GM23248 (cell line): ENCODE results near the gene ARHGDIA. TPM values are rescaled to one million over a fixed set of nuclear protein-coding genes. Genes with fewer than 3 reads are reported as not detected.

ENCODE experiments used
- DNase-seq: peaks from one replicate; pipeline ENCODE4 v3.0.0-alpha.2; 2015
- H2AFZ ChIP-seq: fragments of 200-600 bp; sonication (generic); 2 replicates; pipeline ENCODE4 v1.6.1; 2016; ENCODE audit warnings: antibody characterized with exemption
- H3F3A ChIP-seq: fragments of 200-600 bp; sonication (generic); 2 replicates; pipeline ENCODE4 v1.6.1; 2016; ENCODE audit warnings: mild to moderate bottlenecking, antibody characterized with exemption, mixed run types; ENCODE audit not compliant: insufficient read depth
- H3K27ac ChIP-seq: fragments of 200-600 bp; sonication (generic); 2 replicates; pipeline ENCODE4 v1.5.1; 2016; ENCODE audit warnings: mild to moderate bottlenecking
- H3K27me3 ChIP-seq: fragments of 200-600 bp; sonication (generic); replicated peaks from 2 replicates; pipeline ENCODE4 v1.6.1; 2016; ENCODE audit warnings: mild to moderate bottlenecking; ENCODE audit not compliant: insufficient read depth
- H3K36me3 ChIP-seq: fragments of 200-600 bp; sonication (generic); 2 replicates; pipeline ENCODE4 v1.6.1; 2016; ENCODE audit warnings: low read depth, mild to moderate bottlenecking
- H3K4me1 ChIP-seq: fragments of 200-600 bp; sonication (generic); 2 replicates; pipeline ENCODE4 v1.6.1; 2016; ENCODE audit warnings: mild to moderate bottlenecking; ENCODE audit not compliant: insufficient read depth
- H3K4me2 ChIP-seq: fragments of 200-600 bp; sonication (generic); one replicate; pipeline ENCODE4 v1.6.1; 2016; ENCODE audit warnings: mild to moderate bottlenecking; ENCODE audit not compliant: unreplicated experiment
- H3K4me3 ChIP-seq: fragments of 200-600 bp; sonication (generic); 2 replicates; pipeline ENCODE4 v1.5.1; 2016; ENCODE audit warnings: mild to moderate bottlenecking
- H3K79me2 ChIP-seq: fragments of 200-600 bp; sonication (generic); 2 replicates; pipeline ENCODE4 v1.6.1; 2016; ENCODE audit warnings: mild to moderate bottlenecking; ENCODE audit not compliant: insufficient read depth
- H3K9ac ChIP-seq: fragments of 200-600 bp; sonication (generic); 2 replicates; pipeline ENCODE4 v1.6.1; 2016; ENCODE audit warnings: mild to moderate bottlenecking
- H3K9me2 ChIP-seq: fragments of 200-600 bp; sonication (generic); 2 replicates; pipeline ENCODE4 v1.6.1; 2016; ENCODE audit warnings: mixed run types, mild to moderate bottlenecking, moderate library complexity; ENCODE audit not compliant: insufficient read depth
- H3K9me3 ChIP-seq: fragments of 200-600 bp; sonication (generic); one replicate; pipeline ENCODE4 v1.6.1; 2017; ENCODE audit warnings: low read depth
- H4K20me1 ChIP-seq: fragments of 200-600 bp; sonication (generic); 2 replicates; pipeline ENCODE4 v1.6.0; 2016; ENCODE audit not compliant: insufficient read depth
- EZH2 ChIP-seq: fragments of 200-600 bp; sonication (generic); IDR thresholded peaks from 2 replicates; pipeline ENCODE4 v1.6.1; 2018; ENCODE audit warnings: antibody characterized with exemption, mild to moderate bottlenecking; ENCODE audit not compliant: insufficient read depth, poor library complexity, severe bottlenecking
- EZH2phosphoT487 ChIP-seq: fragments of 200-600 bp; sonication (generic); IDR thresholded peaks from 2 replicates; pipeline ENCODE4 v1.6.1; 2018; ENCODE audit warnings: antibody characterized with exemption, moderate library complexity, mild to moderate bottlenecking, low read depth; ENCODE audit not compliant: insufficient read depth
- WGBS, 2 experiments: methylation state at CpG; one replicate each; pipeline ENCODE4 v1.1.6; 2015 to 2017; ENCODE audit warnings: low lambda C conversion rate in 2 of 2, low coverage in 1 of 2; ENCODE audit errors: missing lambda C conversion rate in 2 of 2; 5-methylcytosine and 5-hydroxymethylcytosine counted together
- in situ Hi-C: fragments of 300-500 bp; cut with MboI; formaldehyde crosslinking; loops from 2 replicates; pipeline ENCODE4 v1.15.0; 2020
- polyA plus RNA-seq: library from polyadenylated mRNA; unstranded; fragments of >200 nt; fragmentation: Nextera tagmentation; extraction: Ambion mirVana; gene quantifications from 2 replicates; pipeline ENCODE4 v1.2.1, GENCODE V29; 2016
- total RNA-seq: library from RNA; depleted of rRNA; stranded (reverse); fragments of >200 nt; shearing (Covaris generic); gene quantifications from 2 replicates; pipeline ENCODE4 v1.2.3, GENCODE V29; 2014

Gene ARHGDIA
- total and polyA plus RNA-seq, 2 experiments from 2014 or later = 208 to 310 TPM

GRCh38 chr17:81832608-81833159 lies 38.5 kb downstream of the ARHGDIA start:
- TF ChIP-seq EZH2phosphoT487 = no peak
- TF ChIP-seq EZH2 = no peak
- WGBS, 2 experiments = 1 to 3% methylated on average over 35 to 37 of the region's 65 CpGs
- H3K79me2 ChIP-seq = peaks cover 45% of the 10 kb centered on the region
- no peaks in the 10 kb centered on the region for H3K36me3 ChIP-seq
- H2AFZ ChIP-seq = peak overlapping the region; percentile 60
- peak; percentile 75 for DNase-seq
- no peaks in the 10 kb centered on the region for H3K9me2 ChIP-seq
- no peaks in the 10 kb centered on the region for H4K20me1 ChIP-seq
- H3K27ac ChIP-seq = peak overlapping the region; percentile 91
- H3K9ac ChIP-seq = peak overlapping the region; percentile 90
- peaks cover 7% of the 10 kb centered on the region for H3K4me1 ChIP-seq
- H3K9me3 ChIP-seq = no peaks in the 10 kb centered on the region
- peak overlapping the region; percentile 86 for H3K4me2 ChIP-seq
- peak overlapping the region; percentile 79 for H3K4me3 ChIP-seq
- no peaks in the 10 kb centered on the region for H3K27me3 ChIP-seq
- H3F3A ChIP-seq = peaks cover 5% of the 10 kb centered on the region; the same call in 1 of the 2 replicates
- in situ Hi-C loops = no loop called here

GRCh38 chr17:81831957-81832607 lies 39.1 kb downstream of the ARHGDIA start:
- 8% methylated on average over 16 to 18 of the region's 18 CpGs for WGBS, 2 experiments
- peaks cover 7% of the 10 kb centered on the region for H3K4me1 ChIP-seq
- H2AFZ ChIP-seq = peak overlapping the region; percentile 60
- in situ Hi-C loops = no loop called here
- no peaks in the 10 kb centered on the region for H3K9me3 ChIP-seq
- peaks cover 51% of the 10 kb centered on the region for H3K79me2 ChIP-seq
- H3K9ac ChIP-seq = peak overlapping the region; percentile 90
- TF ChIP-seq EZH2phosphoT487 = no peak
- peak overlapping the region; percentile 79 for H3K4me3 ChIP-seq
- peak overlapping the region; percentile 91 for H3K27ac ChIP-seq
- no peaks in the 10 kb centered on the region for H3K27me3 ChIP-seq
- no peaks in the 10 kb centered on the region for H3K9me2 ChIP-seq
- peak; percentile 89 for DNase-seq
- no peaks in the 10 kb centered on the region for H3K36me3 ChIP-seq
- H3F3A ChIP-seq = peaks cover 5% of the 10 kb centered on the region; the same call in 1 of the 2 replicates
- no peaks in the 10 kb centered on the region for H4K20me1 ChIP-seq
- H3K4me2 ChIP-seq = peak overlapping the region; percentile 86

DNA sequence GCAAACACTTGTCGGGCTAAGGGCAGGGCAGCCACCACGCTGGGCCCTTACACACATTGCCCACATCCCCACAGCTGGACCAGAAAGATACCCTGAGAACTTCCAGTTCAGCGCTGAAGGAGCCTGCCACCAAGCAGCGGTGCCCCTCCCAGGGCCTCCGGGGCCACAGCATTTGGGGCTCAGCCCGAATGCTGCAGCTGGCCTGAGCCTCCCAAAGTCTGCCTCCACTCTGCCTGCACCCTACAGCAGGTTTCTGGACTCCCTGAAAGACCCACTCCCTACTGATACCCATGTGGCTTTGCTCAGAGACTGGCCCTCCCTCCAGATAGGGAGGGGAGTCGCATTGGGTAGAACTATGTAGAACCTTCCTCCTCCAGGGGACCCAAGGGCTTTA lies 39.6 kb downstream of the ARHGDIA start:
- no peak for DNase-seq
- WGBS, 2 experiments = 46 to 60% methylated on average over 7 of the region's 7 CpGs
- in situ Hi-C loops = no loop called here
- Histone ChIP-seq H3K79me2 (peaks cover 51% of the 10 kb centered on the region), H3K9me3 (no peaks in the 10 kb centered on the region), H3K4me3 (peak overlapping the region; percentile 79), H4K20me1 (no peaks in the 10 kb centered on the region), H3F3A (peaks cover 5% of the 10 kb centered on the region; the same call in 1 of the 2 replicates), H3K36me3 (no peaks in the 10 kb centered on the region), H3K4me2 (peak overlapping the region; percentile 86), H3K9me2 (no peaks in the 10 kb centered on the region), H3K27ac (peak overlapping the region; percentile 91), H3K27me3 (no peaks in the 10 kb centered on the region), H2AFZ (peak overlapping the region; percentile 60), H3K9ac (peak overlapping the region; percentile 90), H3K4me1 (peaks cover 7% of the 10 kb centered on the region)
- TF ChIP-seq EZH2 (no peak), EZH2phosphoT487 (no peak)

DNA sequence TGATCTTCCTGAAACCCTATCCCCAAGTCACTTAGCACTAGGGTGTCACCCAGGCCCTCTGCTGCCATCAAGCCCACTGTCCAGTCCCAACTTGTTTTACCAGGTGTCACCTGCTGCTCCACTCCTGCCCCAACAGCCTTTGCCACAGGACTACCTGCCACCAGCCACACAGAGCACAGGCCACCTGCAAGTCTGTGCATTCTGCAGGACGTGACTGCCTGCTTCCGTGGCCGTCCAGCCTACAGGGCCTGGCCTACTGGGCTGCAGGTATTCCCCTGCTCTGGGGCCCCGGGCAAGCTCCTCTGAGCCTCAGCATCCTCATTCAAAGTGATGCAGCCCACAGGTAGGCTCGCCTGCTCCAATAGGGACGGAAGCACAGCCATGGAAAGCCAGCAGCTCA lies 41.3 kb downstream of the ARHGDIA start:
- Histone ChIP-seq H3K79me2 (peaks cover 51% of the 10 kb centered on the region), H3F3A (peaks cover 5% of the 10 kb centered on the region; the same call in 1 of the 2 replicates), H3K9me3 (no peaks in the 10 kb centered on the region), H3K27ac (no peak overlapping the region), H3K4me1 (peaks cover 7% of the 10 kb centered on the region), H3K9ac (no peak overlapping the region), H3K4me2 (no peak overlapping the region), H3K4me3 (no peak overlapping the region), H3K9me2 (no peaks in the 10 kb centered on the region), H2AFZ (no peak overlapping the region), H4K20me1 (no peaks in the 10 kb centered on the region), H3K27me3 (no peaks in the 10 kb centered on the region), H3K36me3 (no peaks in the 10 kb centered on the region)
- in situ Hi-C loops = no loop called here
- no peak for DNase-seq
- WGBS, 2 experiments = 95 to 96% methylated on average over 6 of the region's 6 CpGs
- TF ChIP-seq EZH2phosphoT487 (no peak), EZH2 (no peak)
